RWPE2 (cell line): ENCODE data around the gene PBX2.
"Not testable (repeated sequence)": the region's sequence is repeated elsewhere in the genome, so short reads cannot be mapped to it uniquely, and the experiment has no call there.

Source experiments
- ATAC-seq: fragments of 200-7000 bp; cut with Tn5 transposase; 3 replicates; pipeline ENCODE4 v1.9.1; 2021; ENCODE audit warnings: low read depth
- DNase-seq: peaks from one replicate; pipeline ENCODE4 v3.0.0-alpha.2; 2020; ENCODE audit warnings: low spot score
- H3K27ac ChIP-seq: fragments of 450-650 bp; 2 replicates; pipeline ENCODE4 v1.5.1; 2017; ENCODE audit warnings: mild to moderate bottlenecking; ENCODE audit not compliant: poor library complexity, severe bottlenecking
- H3K27me3 ChIP-seq: fragments of 250-450 bp; sonication (Bioruptor Pico); 2 replicates; pipeline ENCODE4 v1.5.1; 2021; ENCODE audit warnings: mild to moderate bottlenecking, moderate library complexity; ENCODE audit not compliant: insufficient read depth, poor library complexity, severe bottlenecking
- H3K36me3 ChIP-seq: fragments of 250-450 bp; sonication (Bioruptor Pico); 2 replicates; pipeline ENCODE4 v1.5.1; 2020; ENCODE audit warnings: low read depth, mild to moderate bottlenecking, moderate library complexity
- H3K4me1 ChIP-seq: fragments of 250-450 bp; sonication (Bioruptor Pico); 2 replicates; pipeline ENCODE4 v1.5.1; 2021; ENCODE audit warnings: mild to moderate bottlenecking, moderate library complexity; ENCODE audit not compliant: insufficient read depth, poor library complexity, severe bottlenecking
- H3K4me3 ChIP-seq: fragments of 250-450 bp; sonication (Bioruptor Pico); 2 replicates; pipeline ENCODE4 v1.5.1; 2021; ENCODE audit warnings: mild to moderate bottlenecking, moderate library complexity; ENCODE audit not compliant: severe bottlenecking
- H3K9me3 ChIP-seq: fragments of 250-450 bp; sonication (Bioruptor Pico); 2 replicates; pipeline ENCODE4 v1.5.1; 2021; ENCODE audit warnings: mild to moderate bottlenecking, moderate library complexity; ENCODE audit not compliant: severe bottlenecking
- TF ChIP-seq, protein P1 (sequence below): fragments of 450-650 bp; IDR thresholded peaks from one replicate; pipeline ENCODE4 v1.5.1; 2017; ENCODE audit warnings: mild to moderate bottlenecking, moderate library complexity; ENCODE audit not compliant: poor library complexity, severe bottlenecking

Gene PBX2

DNA sequence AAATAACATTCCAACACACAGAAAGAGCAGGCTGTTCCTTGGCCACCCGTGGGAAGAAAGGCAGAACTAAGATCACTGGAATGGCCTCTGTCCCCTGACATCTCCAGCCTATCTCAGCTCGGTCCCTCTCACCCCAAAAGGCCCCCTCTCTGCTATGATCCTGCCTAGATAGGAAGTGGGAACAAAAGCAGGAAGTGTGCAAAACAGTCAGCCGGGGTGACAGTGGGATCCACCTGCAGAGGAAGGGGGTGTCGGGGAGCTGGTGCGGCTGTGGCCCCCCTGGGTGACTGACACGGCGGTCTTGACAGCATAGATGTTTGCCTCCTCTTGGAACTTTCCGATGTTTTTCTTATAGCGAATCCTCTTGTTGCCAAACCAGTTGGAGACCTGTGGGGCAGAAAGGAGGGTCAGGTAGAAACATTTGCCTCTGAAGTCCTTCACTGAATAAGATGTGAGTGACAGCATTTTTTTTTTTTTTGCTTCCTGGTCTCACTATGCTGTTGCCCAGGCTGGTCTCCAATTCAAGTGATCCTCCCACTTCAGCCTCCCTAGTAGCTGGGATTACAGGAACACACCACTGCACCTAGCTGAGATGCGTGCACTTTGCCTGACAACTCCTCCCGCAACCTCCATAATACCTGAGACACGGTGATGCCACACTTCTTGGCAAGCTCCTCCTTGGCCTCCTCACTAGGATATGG is 2.8 kb downstream of the PBX2 start:
- DNase-seq (no peak), ATAC-seq (no peak)
- Histone ChIP-seq H3K4me1 (peaks cover 4% of the 10 kb centered on the region), H3K27me3 (no peaks in the 10 kb centered on the region), H3K9me3 (no peaks in the 10 kb centered on the region), H3K36me3 (peaks cover 34% of the 10 kb centered on the region), H3K4me3 (no peak overlapping the region), H3K27ac (peak overlapping the region; percentile 25)
- TF ChIP-seq, protein P1, sequence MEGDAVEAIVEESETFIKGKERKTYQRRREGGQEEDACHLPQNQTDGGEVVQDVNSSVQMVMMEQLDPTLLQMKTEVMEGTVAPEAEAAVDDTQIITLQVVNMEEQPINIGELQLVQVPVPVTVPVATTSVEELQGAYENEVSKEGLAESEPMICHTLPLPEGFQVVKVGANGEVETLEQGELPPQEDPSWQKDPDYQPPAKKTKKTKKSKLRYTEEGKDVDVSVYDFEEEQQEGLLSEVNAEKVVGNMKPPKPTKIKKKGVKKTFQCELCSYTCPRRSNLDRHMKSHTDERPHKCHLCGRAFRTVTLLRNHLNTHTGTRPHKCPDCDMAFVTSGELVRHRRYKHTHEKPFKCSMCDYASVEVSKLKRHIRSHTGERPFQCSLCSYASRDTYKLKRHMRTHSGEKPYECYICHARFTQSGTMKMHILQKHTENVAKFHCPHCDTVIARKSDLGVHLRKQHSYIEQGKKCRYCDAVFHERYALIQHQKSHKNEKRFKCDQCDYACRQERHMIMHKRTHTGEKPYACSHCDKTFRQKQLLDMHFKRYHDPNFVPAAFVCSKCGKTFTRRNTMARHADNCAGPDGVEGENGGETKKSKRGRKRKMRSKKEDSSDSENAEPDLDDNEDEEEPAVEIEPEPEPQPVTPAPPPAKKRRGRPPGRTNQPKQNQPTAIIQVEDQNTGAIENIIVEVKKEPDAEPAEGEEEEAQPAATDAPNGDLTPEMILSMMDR = no peak

DNA sequence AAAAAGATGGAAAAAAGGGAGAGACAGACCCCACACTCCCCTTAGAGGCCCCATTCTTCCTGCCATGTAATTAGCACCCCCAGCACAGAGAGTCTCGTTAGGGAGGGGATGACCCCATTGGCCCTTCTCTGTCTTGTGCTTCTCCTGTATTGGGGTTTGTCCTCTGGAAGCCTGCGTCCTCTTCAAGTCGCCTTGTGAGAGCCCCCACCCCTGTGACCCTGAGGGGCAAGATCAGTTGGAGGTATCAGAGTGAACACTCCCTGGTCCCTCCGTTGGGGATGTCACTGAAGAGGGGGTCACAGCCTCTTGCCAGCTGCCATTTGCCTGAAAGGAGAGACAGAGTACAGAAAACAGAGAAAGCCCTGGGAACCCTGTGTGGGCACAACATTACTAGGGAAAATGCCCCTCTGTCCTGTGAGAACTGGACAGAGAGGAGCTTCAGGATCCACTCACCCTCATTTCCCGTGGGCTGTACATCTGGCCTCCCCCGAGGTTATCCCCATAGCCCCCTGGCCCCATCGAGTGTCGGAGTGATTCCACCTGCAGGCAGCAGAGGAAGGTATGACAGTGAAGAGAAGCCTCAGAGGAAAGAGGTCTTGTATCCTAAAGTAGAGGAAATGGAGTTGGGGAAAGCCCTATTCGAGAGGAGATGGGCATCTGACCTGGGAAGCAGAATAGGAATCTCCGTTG is 3.7 kb downstream of the PBX2 start:
- ATAC-seq, H3K4me3 ChIP-seq, H3K9me3 ChIP-seq, H3K4me1 ChIP-seq, DNase-seq, H3K27me3 ChIP-seq: not testable (repeated sequence)
- peak overlapping the region; percentile 25 for H3K27ac ChIP-seq
- peaks cover 35% of the 10 kb centered on the region for H3K36me3 ChIP-seq

DNA sequence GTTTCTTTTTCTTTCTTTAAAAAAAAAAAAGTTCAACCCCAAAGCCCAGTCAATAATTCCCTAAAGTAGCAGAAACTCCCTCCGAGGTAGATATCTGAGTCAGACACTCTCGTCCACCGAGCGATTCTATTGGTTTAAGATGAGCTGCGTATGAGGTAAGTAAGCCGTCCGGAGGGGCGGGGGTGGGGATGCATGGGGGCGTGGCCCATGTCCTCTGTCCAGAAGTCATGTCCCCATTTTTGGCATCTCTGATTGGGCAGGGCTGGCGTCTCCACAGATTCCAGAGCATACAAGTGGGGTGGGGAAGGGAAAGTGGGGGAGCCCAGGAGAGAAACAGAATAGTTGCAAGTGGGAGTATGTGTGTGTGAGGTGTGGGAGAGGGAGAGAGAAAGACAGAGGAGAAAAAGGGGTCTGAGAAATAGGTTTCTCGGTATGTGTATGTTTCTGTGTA is 4.3 kb downstream of the PBX2 start:
- H3K4me1 ChIP-seq, H3K9me3 ChIP-seq, H3K27me3 ChIP-seq, DNase-seq, H3K4me3 ChIP-seq: not testable (repeated sequence)
- Histone ChIP-seq H3K27ac (peak overlapping the region; percentile 25), H3K36me3 (peaks cover 41% of the 10 kb centered on the region)
- ATAC-seq = peak; percentile 83

DNA sequence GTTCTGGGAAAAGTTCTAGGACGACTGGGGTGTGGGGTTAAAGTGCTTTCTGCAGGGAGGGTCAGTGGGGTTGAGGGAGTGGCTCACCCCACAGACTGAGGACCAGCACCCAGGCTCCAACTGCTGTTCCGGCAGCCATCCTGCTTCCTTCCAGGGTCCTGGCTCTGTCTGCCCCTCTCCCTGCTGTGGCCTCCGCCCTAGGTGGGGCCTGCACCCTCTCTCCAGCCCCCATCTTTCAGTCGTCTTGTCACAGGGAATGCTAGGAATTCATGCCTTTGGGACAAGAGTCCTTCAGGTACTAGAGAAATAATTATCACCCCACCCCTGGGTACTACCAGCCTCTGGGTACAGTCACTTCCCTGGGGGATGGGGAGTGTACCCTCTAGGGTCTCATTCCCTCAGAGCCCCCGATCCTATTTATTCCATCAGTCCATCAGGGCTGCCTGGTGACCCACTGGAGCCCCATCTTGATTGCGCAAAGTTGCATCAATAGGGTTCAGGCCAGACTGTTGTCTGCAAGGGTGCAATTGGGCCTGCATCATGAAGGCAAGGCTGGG is 5.8 kb downstream of the PBX2 start, which contains the start of gene AGER:
Gene AGER (minus strand): TSS at position 170 of the 557 bp plus-strand sequence. CDS start 31 bp downstream, at position 139.
- H3K9me3 ChIP-seq = no peaks in the 10 kb centered on the region
- H3K27ac ChIP-seq = no peak within 1 kb of the TSS
- no peak within 1 kb of the TSS for H3K4me3 ChIP-seq
- ATAC-seq (no peak), DNase-seq (no peak)
- TF ChIP-seq, protein P1 = no peak
- peaks cover 4% of the 10 kb centered on the region for H3K4me1 ChIP-seq
- no peaks in the 10 kb centered on the region for H3K27me3 ChIP-seq
- H3K36me3 ChIP-seq = peaks cover 43% of the 10 kb centered on the region

DNA sequence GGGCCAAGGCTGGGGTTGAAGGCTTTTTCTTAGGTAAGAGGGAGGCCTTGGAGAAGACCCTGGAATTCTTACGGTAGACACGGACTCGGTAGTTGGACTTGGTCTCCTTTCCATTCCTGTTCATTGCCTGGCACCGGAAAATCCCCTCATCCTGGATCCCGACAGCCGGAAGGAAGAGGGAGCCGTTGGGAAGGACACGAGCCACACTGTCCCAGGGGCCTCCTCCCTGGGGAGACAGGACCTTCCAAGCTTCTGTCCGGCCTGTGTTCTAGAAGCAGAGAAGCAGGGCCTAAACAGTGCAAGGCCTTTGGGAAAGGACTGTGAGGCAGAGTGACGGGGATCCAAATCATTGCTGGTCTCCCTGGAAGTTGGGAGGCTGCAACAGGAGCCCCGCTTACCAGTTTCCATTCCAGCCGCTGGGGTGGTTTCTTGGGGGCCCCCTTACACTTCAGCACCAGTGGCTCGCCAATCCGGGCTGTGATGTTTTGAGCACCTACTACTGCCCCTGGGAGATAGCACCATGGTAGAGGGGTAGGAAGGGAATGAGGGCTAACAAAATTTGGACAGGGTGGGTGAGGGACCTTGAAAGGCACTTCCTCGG is 6.4 kb downstream of the PBX2 start:
- Histone ChIP-seq H3K4me1 (peaks cover 2% of the 10 kb centered on the region), H3K36me3 (peaks cover 43% of the 10 kb centered on the region), H3K27ac (no peak overlapping the region), H3K9me3 (no peaks in the 10 kb centered on the region), H3K27me3 (no peaks in the 10 kb centered on the region), H3K4me3 (no peak overlapping the region)
- TF ChIP-seq, protein P1 = no peak
- ATAC-seq (no peak), DNase-seq (no peak)
